ENCODE results near the gene ABCC10. TPM values are rescaled to one million over a fixed set of nuclear protein-coding genes. Genes with fewer than 3 reads are reported as not detected.
"Not testable (repeated sequence)": the region's sequence is repeated elsewhere in the genome, so short reads cannot be mapped to it uniquely, and the experiment has no call there.

Gene ABCC10
- polyA plus RNA-seq, 1 experiment, result 27.8 TPM

DNA sequence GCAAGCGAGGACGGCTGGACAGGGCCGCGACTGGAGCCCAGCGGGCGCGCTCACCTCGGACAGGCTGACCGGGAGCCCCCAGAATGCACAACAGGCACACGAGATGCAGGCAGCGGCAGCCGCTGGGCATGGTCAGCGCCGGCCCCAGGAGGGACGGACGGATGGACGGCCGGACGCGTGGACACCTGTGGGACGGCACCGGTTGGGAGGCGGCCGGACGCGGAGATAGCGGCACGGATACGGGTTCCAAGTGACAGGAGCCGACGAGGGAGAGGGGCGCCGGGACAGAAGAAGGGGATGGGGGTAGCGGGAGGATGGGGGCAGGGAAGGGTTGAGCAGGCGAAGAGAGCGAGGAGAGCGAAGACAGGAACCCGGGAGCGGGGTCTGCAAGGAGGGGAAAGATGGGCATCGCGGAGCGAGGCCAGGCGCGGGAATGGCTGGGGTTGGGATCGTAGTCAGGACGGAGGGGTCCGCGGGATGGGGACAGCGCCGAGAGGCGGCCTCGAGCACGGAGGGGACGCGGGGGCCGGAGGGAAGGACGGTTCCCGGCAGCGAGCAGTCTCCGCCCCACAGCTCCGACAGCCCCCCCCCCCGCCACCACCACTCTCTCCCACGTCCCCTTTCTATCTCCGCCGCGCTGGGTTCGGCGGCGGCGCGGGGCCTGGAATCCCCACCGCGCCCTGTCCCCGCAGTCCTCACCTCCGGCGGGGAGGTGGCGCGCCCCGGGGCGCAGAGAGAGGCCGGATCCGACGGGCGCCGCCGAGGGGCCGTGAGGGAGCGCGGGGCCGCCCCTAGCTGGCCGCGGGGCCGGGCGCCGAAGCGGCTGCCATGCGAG is 27.6 kb downstream of the ABCC10 start:
- TF ChIP-seq, protein P1, sequence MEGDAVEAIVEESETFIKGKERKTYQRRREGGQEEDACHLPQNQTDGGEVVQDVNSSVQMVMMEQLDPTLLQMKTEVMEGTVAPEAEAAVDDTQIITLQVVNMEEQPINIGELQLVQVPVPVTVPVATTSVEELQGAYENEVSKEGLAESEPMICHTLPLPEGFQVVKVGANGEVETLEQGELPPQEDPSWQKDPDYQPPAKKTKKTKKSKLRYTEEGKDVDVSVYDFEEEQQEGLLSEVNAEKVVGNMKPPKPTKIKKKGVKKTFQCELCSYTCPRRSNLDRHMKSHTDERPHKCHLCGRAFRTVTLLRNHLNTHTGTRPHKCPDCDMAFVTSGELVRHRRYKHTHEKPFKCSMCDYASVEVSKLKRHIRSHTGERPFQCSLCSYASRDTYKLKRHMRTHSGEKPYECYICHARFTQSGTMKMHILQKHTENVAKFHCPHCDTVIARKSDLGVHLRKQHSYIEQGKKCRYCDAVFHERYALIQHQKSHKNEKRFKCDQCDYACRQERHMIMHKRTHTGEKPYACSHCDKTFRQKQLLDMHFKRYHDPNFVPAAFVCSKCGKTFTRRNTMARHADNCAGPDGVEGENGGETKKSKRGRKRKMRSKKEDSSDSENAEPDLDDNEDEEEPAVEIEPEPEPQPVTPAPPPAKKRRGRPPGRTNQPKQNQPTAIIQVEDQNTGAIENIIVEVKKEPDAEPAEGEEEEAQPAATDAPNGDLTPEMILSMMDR (IDR thresholded peaks at IDR 0.05; ENCODE audit: insufficient read depth, low read depth, low read length), result no peak
- no peak for DNase-seq (ENCODE audit: low read depth)
- Histone ChIP-seq H3K27me3 (ENCODE audit: control insufficient read depth, insufficient read depth, low read length) (0 out of 2 replicates have a peak, but pooled peaks cover 2% of the 10 kb centered on the region), H3K4me3 (ENCODE audit: low read depth, low read length) (peak overlapping the region; percentile 62), H3K36me3 (ENCODE audit: control insufficient read depth, insufficient read depth, low read length) (peaks cover 16% of the 10 kb centered on the region)
- POLR2A ChIA-PET, result interaction anchor here (0.5 to 0.7 kb wide), 2 partner anchors 33 to 718 kb away, joined by 7 to 14 read pairs; no protein-coding TSS in a partner anchor
- CTCF ChIA-PET, result interaction anchor here (0.6 to 8.0 kb wide), 18 partner anchors 10 to 619 kb away, joined by 3 to 134 read pairs (median 3); partner anchors contain the start of gene LRRC73

DNA sequence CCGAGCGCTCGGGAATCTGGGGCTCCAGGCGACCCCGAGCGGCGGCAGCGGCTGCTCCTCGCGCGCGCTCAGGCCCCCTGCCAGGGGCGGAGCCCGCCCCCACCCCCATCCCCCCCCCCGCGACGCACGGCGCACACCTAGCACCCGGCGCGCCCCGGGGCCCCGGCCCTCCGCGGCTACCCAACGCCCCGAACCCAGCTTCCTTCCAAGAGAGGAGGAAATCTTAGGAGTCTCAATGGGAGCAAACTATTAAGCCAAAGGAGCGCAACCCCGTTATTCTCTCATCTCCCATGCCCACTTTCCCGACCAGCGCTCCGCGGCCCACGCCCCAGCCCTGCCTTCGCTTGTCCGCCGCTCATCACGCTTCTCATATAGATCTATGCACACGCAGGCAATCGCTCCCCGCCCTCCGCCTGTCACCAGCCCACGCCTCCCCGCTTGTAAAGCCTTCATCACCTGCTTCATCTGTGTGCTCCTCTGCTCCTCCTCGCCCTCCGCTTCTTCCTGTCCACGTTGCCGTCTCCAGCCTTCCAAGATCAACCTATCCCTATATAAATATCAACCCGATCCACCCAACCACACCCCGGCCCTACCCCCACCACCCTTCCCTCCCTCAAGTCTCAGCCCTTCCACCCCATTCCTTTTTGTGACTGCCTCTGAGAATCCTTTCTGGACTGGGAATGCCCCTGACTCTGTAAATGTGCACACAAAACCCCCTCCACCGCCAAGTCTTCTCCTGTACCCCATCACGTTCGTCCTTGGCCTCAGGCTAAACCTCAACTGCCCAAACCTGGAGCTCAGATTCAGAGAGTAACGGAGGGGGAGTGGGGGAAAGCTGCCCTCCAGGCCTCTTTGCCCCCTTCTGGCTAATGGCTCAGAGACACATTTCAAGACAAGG is 28.4 kb downstream of the ABCC10 start, which contains the start of gene DLK2:
Gene DLK2 (minus strand): TSS at position 18 of the 898 bp plus-strand sequence. CDS start 723 bp downstream, outside the sequence.
- H3K4me3 ChIP-seq (ENCODE audit: low read depth, low read length), result peak within 1 kb of the TSS; percentile 62
- peaks cover 12% of the 10 kb centered on the region for H3K36me3 ChIP-seq (ENCODE audit: control insufficient read depth, insufficient read depth, low read length)
- TF ChIP-seq, protein P1 (IDR thresholded peaks at IDR 0.05; ENCODE audit: insufficient read depth, low read depth, low read length), result no peak
- 0 out of 2 replicates have a peak, but pooled peaks cover 2% of the 10 kb centered on the region for H3K27me3 ChIP-seq (ENCODE audit: control insufficient read depth, insufficient read depth, low read length)
- POLR2A ChIA-PET, result interaction anchor here (0.7 kb wide), 1 partner anchor 717 kb away, joined by 14 read pairs; no protein-coding TSS in a partner anchor
- CTCF ChIA-PET, result interaction anchor here (0.5 to 8.0 kb wide), 16 partner anchors 9 to 721 kb away, joined by 3 to 134 read pairs (median 3); partner anchors contain the start of gene LRRC73
- no peak for DNase-seq (ENCODE audit: low read depth)

DNA sequence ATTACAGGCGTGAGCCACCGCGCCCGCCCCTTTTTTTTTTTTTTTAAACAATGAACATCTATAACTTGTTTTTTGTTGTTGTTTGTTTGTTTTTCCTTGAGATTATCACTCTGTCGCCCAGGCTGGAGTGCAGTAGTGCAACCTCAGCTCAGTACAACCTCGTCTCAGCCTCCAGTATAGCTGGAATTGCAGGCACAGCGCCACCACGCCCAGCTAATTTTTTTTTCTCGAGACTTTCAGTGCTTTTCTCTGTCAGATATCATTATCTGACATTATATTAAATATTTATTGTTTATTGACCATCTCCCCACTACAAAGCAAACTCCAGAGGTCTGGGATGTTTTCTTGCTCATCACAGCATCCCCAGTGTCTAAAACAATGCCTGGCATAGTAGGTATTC is 30.3 kb downstream of the ABCC10 start:
- Histone ChIP-seq H3K27me3 (ENCODE audit: control insufficient read depth, insufficient read depth, low read length) (peaks cover 3% of the 10 kb centered on the region; the same call in 1 of the 2 replicates), H3K36me3 (ENCODE audit: control insufficient read depth, insufficient read depth, low read length) (peaks cover 4% of the 10 kb centered on the region; the same call in 1 of the 2 replicates), H3K4me3 (ENCODE audit: low read depth, low read length) (no peak overlapping the region)
- TF ChIP-seq, protein P1 (IDR thresholded peaks at IDR 0.05; ENCODE audit: insufficient read depth, low read depth, low read length), result no peak
- ChIA-PET POLR2A (no interaction called here), CTCF (interaction anchor here (0.6 to 8.0 kb wide), 6 partner anchors 9 to 528 kb away, joined by 3 to 134 read pairs (median 5); partner anchors contain the start of gene LRRC73)
- no peak for DNase-seq (ENCODE audit: low read depth)

DNA sequence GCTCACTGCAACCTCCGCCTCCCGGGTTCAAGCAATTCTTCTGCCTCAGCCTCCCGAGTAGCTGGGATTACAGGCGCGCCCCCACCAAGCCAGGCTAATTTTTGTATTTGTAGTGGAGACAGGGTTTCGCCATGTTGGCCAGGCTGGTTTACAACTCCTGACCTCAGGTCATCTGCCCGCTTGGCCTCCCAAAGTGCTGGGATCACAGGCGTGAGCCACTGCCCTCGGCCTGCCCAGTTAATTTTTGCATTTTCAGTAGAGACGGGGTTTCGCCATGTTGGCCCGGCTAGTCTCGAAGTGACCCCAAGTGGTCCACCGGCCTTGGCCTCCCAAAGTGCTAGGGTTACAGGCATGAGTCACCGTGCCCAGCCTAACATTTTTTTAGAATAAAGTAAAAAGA is 30.8 kb downstream of the ABCC10 start:
- POLR2A ChIA-PET; DNase-seq (ENCODE audit: low read depth); H3K4me3 ChIP-seq (ENCODE audit: low read depth, low read length); H3K36me3 ChIP-seq (ENCODE audit: control insufficient read depth, insufficient read depth, low read length); H3K27me3 ChIP-seq (ENCODE audit: control insufficient read depth, insufficient read depth, low read length): not testable (repeated sequence)
- CTCF ChIA-PET, result interaction anchor here (1.1 to 8.0 kb wide), 2 partner anchors 15 to 48 kb away, joined by 3 to 134 read pairs; partner anchors contain the start of gene LRRC73

DNA sequence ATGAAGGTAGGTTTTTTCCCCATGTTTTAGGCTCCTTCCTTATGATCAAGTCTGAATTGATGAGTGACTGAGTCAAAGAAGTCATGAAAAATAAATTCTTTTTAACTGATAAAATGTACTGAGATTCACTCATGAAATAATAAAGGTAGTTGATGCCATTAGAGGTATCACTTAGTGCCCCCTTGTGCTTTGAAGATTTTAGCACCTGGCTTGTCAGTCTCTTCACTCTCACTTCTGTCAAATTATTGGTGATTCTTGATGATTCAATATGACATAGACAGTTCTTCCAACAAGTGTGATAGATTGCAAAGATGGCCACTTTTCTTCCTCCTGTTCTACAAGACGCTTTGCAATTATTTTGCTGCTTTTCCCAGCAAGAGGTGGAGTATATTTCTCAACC is 32.2 kb downstream of the ABCC10 start:
- CTCF ChIA-PET, result interaction anchor here (0.9 to 1.9 kb wide), 4 partner anchors 12 to 50 kb away, joined by 3 to 8 read pairs (median 4); partner anchors contain the start of gene LRRC73
- POLR2A ChIA-PET, result no interaction called here
- no peak for DNase-seq (ENCODE audit: low read depth)

More for the DNA sequence above, 32.2 kb downstream of the ABCC10 start:
- H3K27me3 ChIP-seq (ENCODE audit: control insufficient read depth, insufficient read depth, low read length), result peaks cover 6% of the 10 kb centered on the region
- no peak overlapping the region for H3K4me3 ChIP-seq (ENCODE audit: low read depth, low read length)
- TF ChIP-seq, protein P1 (IDR thresholded peaks at IDR 0.05; ENCODE audit: insufficient read depth, low read depth, low read length), result no peak
- no peaks in the 10 kb centered on the region for H3K36me3 ChIP-seq (ENCODE audit: control insufficient read depth, insufficient read depth, low read length)

Data from BJ (cell line).